Upper lobe of left lung (tissue), 4 donors: Measurements from ENCODE around the gene PKP1.

Experiments used
- CTCF ChIP-seq, 6 experiments: fragments of 450-650 bp in 4 of 6; fragments of 200-600 bp in 2 of 6; sonication (generic) in 2 of 6; IDR thresholded peaks; one replicate each; pipeline ENCODE4 v1.5.1; 2016 to 2019; ENCODE audit warnings: antibody characterized with exemption in 6 of 6
- EP300 ChIP-seq, 4 donors: sonication (generic); formaldehyde crosslinking; IDR thresholded peaks; one replicate each; pipeline ENCODE4 v1.5.1; 2017; ENCODE audit warnings: antibody characterized with exemption in 4 of 4, control low read depth in 2 of 4
- POLR2A ChIP-seq, 4 donors: fragments of 450-650 bp; IDR thresholded peaks; one replicate each; pipeline ENCODE4 v1.5.1; 2016 to 2017; ENCODE audit warnings: antibody characterized with exemption in 4 of 4, mild to moderate bottlenecking in 2 of 4
- POLR2AphosphoS5 ChIP-seq, 2 donors: sonication (generic); formaldehyde crosslinking; IDR thresholded peaks; one replicate each; pipeline ENCODE4 v1.5.1; 2017; ENCODE audit warnings: antibody characterized with exemption in 2 of 2

GRCh38 chr1:201335174-201335870, 52.0 kb downstream of the PKP1 start:
- TF ChIP-seq POLR2A (IDR thresholded peaks at IDR 0.05) (no peak), CTCF (IDR thresholded peaks at IDR 0.05) (no peak), POLR2AphosphoS5 (IDR thresholded peaks at IDR 0.05) (no peak), EP300 (IDR thresholded peaks at IDR 0.05) (no peak)
